ENCODE measurements around the gene SORCS3.

DNA sequence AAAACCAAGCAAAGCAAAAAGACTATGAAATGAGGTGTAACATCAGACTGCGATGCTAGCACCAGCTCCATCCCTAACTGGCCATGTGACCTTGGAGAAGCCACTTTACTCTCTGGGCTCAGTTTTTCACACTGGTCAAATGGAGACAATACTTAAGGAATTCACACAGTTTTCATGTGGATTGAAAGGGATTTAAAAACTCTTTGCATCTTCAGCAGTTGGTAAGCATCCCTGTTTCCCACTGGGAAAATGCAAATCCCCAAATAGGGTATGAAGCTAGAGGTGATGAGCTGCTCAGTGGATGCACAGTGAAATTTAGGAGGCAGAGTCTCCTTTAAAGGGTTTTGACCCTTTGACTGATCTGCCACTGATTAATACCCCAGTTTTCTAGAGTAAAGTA is 240.7 kb downstream of the SORCS3 start:
- TF ChIP-seq, protein P1, sequence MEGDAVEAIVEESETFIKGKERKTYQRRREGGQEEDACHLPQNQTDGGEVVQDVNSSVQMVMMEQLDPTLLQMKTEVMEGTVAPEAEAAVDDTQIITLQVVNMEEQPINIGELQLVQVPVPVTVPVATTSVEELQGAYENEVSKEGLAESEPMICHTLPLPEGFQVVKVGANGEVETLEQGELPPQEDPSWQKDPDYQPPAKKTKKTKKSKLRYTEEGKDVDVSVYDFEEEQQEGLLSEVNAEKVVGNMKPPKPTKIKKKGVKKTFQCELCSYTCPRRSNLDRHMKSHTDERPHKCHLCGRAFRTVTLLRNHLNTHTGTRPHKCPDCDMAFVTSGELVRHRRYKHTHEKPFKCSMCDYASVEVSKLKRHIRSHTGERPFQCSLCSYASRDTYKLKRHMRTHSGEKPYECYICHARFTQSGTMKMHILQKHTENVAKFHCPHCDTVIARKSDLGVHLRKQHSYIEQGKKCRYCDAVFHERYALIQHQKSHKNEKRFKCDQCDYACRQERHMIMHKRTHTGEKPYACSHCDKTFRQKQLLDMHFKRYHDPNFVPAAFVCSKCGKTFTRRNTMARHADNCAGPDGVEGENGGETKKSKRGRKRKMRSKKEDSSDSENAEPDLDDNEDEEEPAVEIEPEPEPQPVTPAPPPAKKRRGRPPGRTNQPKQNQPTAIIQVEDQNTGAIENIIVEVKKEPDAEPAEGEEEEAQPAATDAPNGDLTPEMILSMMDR (IDR thresholded peaks at IDR 0.05): no peak
- TF ChIP-seq ZFX (IDR thresholded peaks at IDR 0.05; ENCODE audit: borderline replicate concordance): no peak
